GM06990 (cell line): ENCODE results near the gene JPH2.

Experiments used
- DNase-seq: peaks from one replicate; pipeline ENCODE4 v3.0.0-alpha.2; 2011; ENCODE audit not compliant: insufficient read length; ENCODE audit errors: extremely low read depth
- H3K27me3 ChIP-seq: replicated peaks from 2 replicates; pipeline ENCODE4 v1.6.0; 2011; ENCODE audit warnings: low read length; ENCODE audit not compliant: control insufficient read depth, insufficient read depth
- H3K36me3 ChIP-seq: 2 replicates; pipeline ENCODE4 v1.5.1; 2011; ENCODE audit warnings: low read length; ENCODE audit not compliant: control insufficient read depth, insufficient read depth
- H3K4me3 ChIP-seq: replicated peaks from 2 replicates; pipeline ENCODE4 v1.5.1; 2011; ENCODE audit warnings: low read depth, mild to moderate bottlenecking, control low read depth, low read length
- TF ChIP-seq, protein P1 (sequence below): IDR thresholded peaks from 2 replicates; pipeline ENCODE4 v1.5.1; 2011; ENCODE audit warnings: low read length, control low read depth, mild to moderate bottlenecking, inconsistent platforms; ENCODE audit not compliant: insufficient read depth, poor library complexity, severe bottlenecking

The JPH2 gene

DNA sequence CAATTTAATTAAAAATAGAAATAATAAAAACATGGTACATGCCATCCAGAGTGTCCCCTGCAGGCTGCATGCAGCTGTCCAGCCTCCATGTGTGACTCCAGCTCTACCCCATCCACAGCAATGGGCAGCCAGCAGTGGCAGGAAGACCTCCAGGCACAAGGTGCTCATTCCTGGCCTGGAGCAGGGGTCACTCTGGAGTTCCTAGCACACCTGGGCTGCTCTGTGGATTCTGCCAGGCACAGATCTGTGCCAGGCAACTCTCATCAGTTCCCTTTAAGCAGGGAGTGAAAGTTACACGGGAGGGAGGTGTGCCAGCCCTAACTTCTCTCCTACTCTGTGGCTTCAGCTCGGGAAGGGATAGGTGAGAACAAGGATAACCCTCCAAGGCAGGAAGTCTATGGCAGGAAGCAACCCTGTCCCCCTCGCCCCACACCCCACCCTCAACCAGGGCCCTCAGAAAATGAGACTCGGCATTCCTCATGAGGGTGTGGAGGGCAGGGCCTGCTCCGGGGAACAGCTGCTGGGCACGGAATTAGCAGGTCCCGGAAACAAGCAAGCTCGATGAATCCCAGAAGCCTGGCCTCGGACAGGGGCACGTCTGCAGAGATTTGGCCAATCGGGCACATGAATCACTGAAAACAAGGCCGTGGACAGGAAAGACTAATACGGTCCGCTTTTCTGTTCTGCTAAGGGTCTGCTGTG is 10.0 kb downstream of the JPH2 start:
- H3K27me3 ChIP-seq: no peaks in the 10 kb centered on the region; the same call in 1 of the 2 replicates
- H3K4me3 ChIP-seq: no peak overlapping the region
- no peak for DNase-seq
- H3K36me3 ChIP-seq: no peaks in the 10 kb centered on the region
- TF ChIP-seq, protein P1, sequence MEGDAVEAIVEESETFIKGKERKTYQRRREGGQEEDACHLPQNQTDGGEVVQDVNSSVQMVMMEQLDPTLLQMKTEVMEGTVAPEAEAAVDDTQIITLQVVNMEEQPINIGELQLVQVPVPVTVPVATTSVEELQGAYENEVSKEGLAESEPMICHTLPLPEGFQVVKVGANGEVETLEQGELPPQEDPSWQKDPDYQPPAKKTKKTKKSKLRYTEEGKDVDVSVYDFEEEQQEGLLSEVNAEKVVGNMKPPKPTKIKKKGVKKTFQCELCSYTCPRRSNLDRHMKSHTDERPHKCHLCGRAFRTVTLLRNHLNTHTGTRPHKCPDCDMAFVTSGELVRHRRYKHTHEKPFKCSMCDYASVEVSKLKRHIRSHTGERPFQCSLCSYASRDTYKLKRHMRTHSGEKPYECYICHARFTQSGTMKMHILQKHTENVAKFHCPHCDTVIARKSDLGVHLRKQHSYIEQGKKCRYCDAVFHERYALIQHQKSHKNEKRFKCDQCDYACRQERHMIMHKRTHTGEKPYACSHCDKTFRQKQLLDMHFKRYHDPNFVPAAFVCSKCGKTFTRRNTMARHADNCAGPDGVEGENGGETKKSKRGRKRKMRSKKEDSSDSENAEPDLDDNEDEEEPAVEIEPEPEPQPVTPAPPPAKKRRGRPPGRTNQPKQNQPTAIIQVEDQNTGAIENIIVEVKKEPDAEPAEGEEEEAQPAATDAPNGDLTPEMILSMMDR: no peak

DNA sequence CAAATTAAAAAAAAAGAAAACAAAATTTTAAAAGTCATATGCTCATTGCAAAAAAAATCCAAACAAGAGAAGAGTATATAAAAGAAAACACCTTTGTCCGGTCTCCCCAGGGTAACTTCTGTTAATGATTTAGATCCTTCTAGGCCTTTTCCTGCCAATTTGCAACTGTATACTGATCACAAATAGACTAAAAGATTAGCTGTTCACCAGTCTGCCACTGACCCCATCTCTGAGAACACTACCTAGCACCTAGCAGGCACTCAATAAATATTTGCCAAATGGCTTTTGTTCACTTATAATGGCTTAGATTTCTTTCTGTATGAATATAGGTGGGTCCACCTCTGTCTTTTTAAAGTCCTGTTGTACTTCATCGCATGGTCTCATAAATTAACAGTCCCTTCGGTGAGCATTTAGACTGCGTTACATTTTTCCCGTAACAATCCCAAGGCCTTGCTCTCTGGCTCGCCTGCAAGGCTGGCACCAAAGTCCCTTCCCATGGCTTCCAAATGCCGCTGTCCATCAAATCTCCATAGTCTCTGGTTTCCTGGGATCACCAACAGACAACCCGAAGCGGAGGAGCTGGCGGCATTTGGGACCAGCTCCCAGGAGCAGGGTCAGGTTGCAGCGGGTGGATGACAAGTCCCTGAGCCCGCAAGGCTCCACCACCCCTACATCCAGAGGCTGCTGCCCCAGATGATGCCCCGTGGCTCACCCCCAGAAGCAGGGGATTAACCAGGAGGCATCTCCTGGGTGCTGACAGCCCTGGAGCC is 11.8 kb downstream of the JPH2 start:
- Histone ChIP-seq H3K4me3 (no peak overlapping the region), H3K27me3 (peaks cover 2% of the 10 kb centered on the region; the same call in 1 of the 2 replicates), H3K36me3 (no peaks in the 10 kb centered on the region)
- DNase-seq: no peak
- TF ChIP-seq, protein P1: no peak

DNA sequence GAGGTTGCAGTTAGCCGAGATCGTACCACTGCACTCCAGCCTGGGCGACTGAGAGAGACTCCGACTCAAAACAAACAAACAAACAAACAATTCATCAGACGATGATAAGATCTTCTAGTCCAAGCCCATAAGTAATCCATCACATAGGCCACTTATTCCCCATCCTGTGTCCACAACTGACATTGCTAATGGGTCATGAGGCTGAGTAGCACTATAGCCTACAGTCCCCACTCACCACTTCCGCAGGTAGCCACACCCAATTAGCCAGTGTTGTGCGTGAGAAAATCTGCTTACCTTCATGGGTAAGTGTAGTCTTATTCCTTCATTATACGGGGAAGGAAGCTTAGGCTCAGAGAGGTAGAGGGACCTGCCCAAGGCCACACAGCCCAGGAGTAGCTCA is 13.1 kb downstream of the JPH2 start:
- Histone ChIP-seq H3K4me3 (no peak overlapping the region), H3K36me3 (no peaks in the 10 kb centered on the region), H3K27me3 (peaks cover 2% of the 10 kb centered on the region; the same call in 1 of the 2 replicates)
- no peak for DNase-seq
- TF ChIP-seq, protein P1: no peak

DNA sequence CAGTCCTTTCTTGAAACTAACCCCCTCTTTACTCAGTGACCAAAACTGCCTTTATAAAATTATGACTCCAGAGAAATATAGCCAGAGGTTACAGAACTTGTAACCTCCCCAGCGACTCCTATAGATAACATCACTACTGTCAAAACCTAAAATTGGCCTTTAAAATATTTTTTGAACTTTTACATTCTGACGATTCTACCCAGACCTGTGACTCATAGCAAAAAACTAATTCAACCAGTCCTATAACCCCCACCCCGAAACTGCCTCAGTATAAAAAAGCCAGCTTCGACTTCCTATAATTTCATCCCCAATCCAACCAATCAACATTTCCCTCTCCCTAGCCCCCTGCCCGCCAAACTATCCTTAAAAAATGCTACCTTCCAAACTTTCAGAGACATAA is 13.9 kb downstream of the JPH2 start:
- no peak overlapping the region for H3K4me3 ChIP-seq
- H3K36me3 ChIP-seq: no peaks in the 10 kb centered on the region
- TF ChIP-seq, protein P1: no peak
- DNase-seq: no peak
- peaks cover 2% of the 10 kb centered on the region; the same call in 1 of the 2 replicates for H3K27me3 ChIP-seq

DNA sequence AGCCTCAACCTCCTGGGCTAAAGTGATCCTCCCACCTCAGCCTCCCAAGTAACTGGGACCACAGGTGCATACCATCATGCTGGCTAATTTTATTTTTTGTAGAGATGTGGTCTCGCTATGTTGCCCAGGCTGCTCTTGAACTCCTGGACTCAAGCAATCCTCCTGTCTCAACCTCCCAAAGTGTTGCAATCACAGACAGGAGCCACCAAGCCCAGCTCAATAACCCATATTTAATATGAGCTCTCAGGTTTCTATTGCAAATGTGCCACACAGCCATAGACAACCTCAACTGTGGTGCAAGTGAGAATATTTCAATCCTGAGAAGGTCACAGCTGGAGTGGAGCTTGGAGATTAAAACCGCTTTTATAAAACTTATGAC is 14.4 kb downstream of the JPH2 start:
- TF ChIP-seq, protein P1: no peak
- Histone ChIP-seq H3K27me3 (peaks cover 2% of the 10 kb centered on the region; the same call in 1 of the 2 replicates), H3K4me3 (no peak overlapping the region)

More for the DNA sequence above, 14.4 kb downstream of the JPH2 start:
- no peaks in the 10 kb centered on the region for H3K36me3 ChIP-seq
- DNase-seq: no peak
